ENCODE data around the gene TAL2. TPM values are rescaled to one million over a fixed set of nuclear protein-coding genes. Genes with fewer than 3 reads are reported as not detected.

TAL2 gene
- total and polyA plus RNA-seq, 9 of the 15 experiments (the other 6 are each of a cell fraction or from before 2014, with no cell fraction given), result 0.21 to 3.7 (median 1.1) TPM; not detected in 1

GRCh38 chr9:105694190-105694847 lies 32.1 kb downstream of the TAL2 start, which contains the start of gene TMEM38B (continued):
- TF ChIP-seq, protein P1, sequence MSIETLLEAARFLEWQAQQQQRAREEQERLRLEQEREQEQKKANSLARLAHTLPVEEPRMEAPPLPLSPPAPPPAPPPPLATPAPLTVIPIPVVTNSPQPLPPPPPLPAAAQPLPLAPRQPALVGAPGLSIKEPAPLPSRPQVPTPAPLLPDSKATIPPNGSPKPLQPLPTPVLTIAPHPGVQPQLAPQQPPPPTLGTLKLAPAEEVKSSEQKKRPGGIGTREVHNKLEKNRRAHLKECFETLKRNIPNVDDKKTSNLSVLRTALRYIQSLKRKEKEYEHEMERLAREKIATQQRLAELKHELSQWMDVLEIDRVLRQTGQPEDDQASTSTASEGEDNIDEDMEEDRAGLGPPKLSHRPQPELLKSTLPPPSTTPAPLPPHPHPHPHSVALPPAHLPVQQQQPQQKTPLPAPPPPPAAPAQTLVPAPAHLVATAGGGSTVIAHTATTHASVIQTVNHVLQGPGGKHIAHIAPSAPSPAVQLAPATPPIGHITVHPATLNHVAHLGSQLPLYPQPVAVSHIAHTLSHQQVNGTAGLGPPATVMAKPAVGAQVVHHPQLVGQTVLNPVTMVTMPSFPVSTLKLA (conservative IDR thresholded peaks at IDR 0.05), result no peak
- TF ChIP-seq CXXC5 (CRISPR knock-in tag; IDR thresholded peaks at IDR 0.05) (peak; percentile 59), ZNF561 (CRISPR knock-in tag; conservative IDR thresholded peaks at IDR 0.05) (no peak), SMARCA5 (IDR thresholded peaks at IDR 0.05) (no peak), ERF (CRISPR knock-in tag; IDR thresholded peaks at IDR 0.05) (0 out of 2 replicates have a peak, but pooled peaks have one; percentile 55), RBM39 (optimal IDR thresholded peaks at IDR 0.05; ENCODE audit: low read depth, low read length) (no peak), CUX1 (CRISPR knock-in tag; IDR thresholded peaks at IDR 0.05) (no peak), HINFP (tag; conservative IDR thresholded peaks at IDR 0.05; ENCODE audit: low read depth) (no peak), AFF4 (CRISPR knock-in tag; IDR thresholded peaks at IDR 0.05) (0 out of 2 replicates have a peak, but pooled peaks have one; percentile 0), ZC3H8 (IDR thresholded peaks at IDR 0.05) (no peak), L3MBTL2 (IDR thresholded peaks at IDR 0.05) (0 out of 2 replicates have a peak, but pooled peaks have one; percentile 4), ZNF717 (CRISPR knock-in tag; IDR thresholded peaks at IDR 0.05) (no peak), GABPB2 (CRISPR knock-in tag; conservative IDR thresholded peaks at IDR 0.05) (no peak)
- TF ChIP-seq, protein P2, sequence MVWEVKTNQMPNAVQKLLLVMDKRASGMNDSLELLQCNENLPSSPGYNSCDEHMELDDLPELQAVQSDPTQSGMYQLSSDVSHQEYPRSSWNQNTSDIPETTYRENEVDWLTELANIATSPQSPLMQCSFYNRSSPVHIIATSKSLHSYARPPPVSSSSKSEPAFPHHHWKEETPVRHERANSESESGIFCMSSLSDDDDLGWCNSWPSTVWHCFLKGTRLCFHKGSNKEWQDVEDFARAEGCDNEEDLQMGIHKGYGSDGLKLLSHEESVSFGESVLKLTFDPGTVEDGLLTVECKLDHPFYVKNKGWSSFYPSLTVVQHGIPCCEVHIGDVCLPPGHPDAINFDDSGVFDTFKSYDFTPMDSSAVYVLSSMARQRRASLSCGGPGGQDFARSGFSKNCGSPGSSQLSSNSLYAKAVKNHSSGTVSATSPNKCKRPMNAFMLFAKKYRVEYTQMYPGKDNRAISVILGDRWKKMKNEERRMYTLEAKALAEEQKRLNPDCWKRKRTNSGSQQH (CRISPR knock-in tag; IDR thresholded peaks at IDR 0.05), result no peak

Measured in K562 (cell line).